NB4 (cell line): ENCODE measurements around the gene HGD.

ENCODE experiments used
- CTCF ChIP-seq: IDR thresholded peaks from one replicate; pipeline ENCODE4 v1.5.1; 2012; ENCODE audit warnings: low read depth, low read length
- MAX ChIP-seq: IDR thresholded peaks from 2 replicates; pipeline ENCODE4 v1.6.1; 2011; ENCODE audit warnings: low read depth, low read length
- MYC ChIP-seq: IDR thresholded peaks from 2 replicates; pipeline ENCODE4 v1.6.1; 2011; ENCODE audit warnings: low read depth, low read length
- POLR2A ChIP-seq: IDR thresholded peaks from 2 replicates; pipeline ENCODE4 v1.6.1; 2011; ENCODE audit warnings: mild to moderate bottlenecking; ENCODE audit not compliant: insufficient read length; ENCODE audit errors: extremely low read depth

GRCh38 chr3:120637851-120638559, 44.0 kb downstream of the HGD start:
- TF ChIP-seq CTCF (no peak), MYC (no peak), POLR2A (no peak), MAX (no peak)
